ENCODE data around the gene GRN. TPM values are rescaled to one million over a fixed set of nuclear protein-coding genes. Genes with fewer than 3 reads are reported as not detected.

The GRN gene
- total and polyA plus RNA-seq, 9 of the 15 experiments (the other 6 are each of a cell fraction or from before 2014, with no cell fraction given): 5.4 to 75.3 (median 20.7) TPM

- no peak for TF ChIP-seq MGA (IDR thresholded peaks at IDR 0.05)
- TF ChIP-seq ZNF589 (CRISPR knock-in tag; IDR thresholded peaks at IDR 0.05; ENCODE audit: low read depth): 0 out of 2 replicates have a peak, but pooled peaks have one; percentile 40
- TF ChIP-seq TGIF2 (CRISPR knock-in tag; IDR thresholded peaks at IDR 0.05): no peak
- no peak for TF ChIP-seq SAFB2 (IDR thresholded peaks at IDR 0.05; ENCODE audit: borderline replicate concordance, low read depth, low read length, severe bottlenecking)
- TF ChIP-seq, protein P1, sequence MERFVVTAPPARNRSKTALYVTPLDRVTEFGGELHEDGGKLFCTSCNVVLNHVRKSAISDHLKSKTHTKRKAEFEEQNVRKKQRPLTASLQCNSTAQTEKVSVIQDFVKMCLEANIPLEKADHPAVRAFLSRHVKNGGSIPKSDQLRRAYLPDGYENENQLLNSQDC (CRISPR knock-in tag; IDR thresholded peaks at IDR 0.05): no peak
- TF ChIP-seq, protein P2, sequence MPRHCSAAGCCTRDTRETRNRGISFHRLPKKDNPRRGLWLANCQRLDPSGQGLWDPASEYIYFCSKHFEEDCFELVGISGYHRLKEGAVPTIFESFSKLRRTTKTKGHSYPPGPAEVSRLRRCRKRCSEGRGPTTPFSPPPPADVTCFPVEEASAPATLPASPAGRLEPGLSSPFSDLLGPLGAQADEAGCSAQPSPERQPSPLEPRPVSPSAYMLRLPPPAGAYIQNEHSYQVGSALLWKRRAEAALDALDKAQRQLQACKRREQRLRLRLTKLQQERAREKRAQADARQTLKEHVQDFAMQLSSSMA (CRISPR knock-in tag; IDR thresholded peaks at IDR 0.05): no peak
- TF ChIP-seq, protein P3, sequence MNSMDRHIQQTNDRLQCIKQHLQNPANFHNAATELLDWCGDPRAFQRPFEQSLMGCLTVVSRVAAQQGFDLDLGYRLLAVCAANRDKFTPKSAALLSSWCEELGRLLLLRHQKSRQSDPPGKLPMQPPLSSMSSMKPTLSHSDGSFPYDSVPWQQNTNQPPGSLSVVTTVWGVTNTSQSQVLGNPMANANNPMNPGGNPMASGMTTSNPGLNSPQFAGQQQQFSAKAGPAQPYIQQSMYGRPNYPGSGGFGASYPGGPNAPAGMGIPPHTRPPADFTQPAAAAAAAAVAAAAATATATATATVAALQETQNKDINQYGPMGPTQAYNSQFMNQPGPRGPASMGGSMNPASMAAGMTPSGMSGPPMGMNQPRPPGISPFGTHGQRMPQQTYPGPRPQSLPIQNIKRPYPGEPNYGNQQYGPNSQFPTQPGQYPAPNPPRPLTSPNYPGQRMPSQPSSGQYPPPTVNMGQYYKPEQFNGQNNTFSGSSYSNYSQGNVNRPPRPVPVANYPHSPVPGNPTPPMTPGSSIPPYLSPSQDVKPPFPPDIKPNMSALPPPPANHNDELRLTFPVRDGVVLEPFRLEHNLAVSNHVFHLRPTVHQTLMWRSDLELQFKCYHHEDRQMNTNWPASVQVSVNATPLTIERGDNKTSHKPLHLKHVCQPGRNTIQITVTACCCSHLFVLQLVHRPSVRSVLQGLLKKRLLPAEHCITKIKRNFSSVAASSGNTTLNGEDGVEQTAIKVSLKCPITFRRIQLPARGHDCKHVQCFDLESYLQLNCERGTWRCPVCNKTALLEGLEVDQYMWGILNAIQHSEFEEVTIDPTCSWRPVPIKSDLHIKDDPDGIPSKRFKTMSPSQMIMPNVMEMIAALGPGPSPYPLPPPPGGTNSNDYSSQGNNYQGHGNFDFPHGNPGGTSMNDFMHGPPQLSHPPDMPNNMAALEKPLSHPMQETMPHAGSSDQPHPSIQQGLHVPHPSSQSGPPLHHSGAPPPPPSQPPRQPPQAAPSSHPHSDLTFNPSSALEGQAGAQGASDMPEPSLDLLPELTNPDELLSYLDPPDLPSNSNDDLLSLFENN (IDR thresholded peaks at IDR 0.05; ENCODE audit: low read depth in 2 of 2, low read length in 2 of 2): peak in 1 of 2 experiments; percentile 79; a peak in 2 of 4 replicates
- TF ChIP-seq CREBBP (IDR thresholded peaks at IDR 0.05; ENCODE audit: low read depth, low read length): no peak
- no peak for TF ChIP-seq HDAC6 (IDR thresholded peaks at IDR 0.05; ENCODE audit: low read depth, low read length)
- TF ChIP-seq ZFP1 (CRISPR knock-in tag; IDR thresholded peaks at IDR 0.05): no peak
- TF ChIP-seq RBBP5 (IDR thresholded peaks at IDR 0.05; ENCODE audit: borderline replicate concordance, insufficient read depth, low read length, poor library complexity, severe bottlenecking): no peak
These were observed 44.7 kb downstream of the GRN start (continued) for GRCh38 chr17:44389723-44390202.

Data from K562 (cell line).